Superior temporal gyrus (tissue), 1 donor: Measurements from ENCODE around the gene ACSF3.
"Not testable (repeated sequence)": the region's sequence is repeated elsewhere in the genome, so short reads cannot be mapped to it uniquely, and the experiment has no call there.

ENCODE experiments used
- DNase-seq: peaks from one replicate; pipeline ENCODE4 v3.0.0-alpha.2; 2016; ENCODE audit errors: extremely low spot score

The ACSF3 gene

GRCh38 chr16:89190150-89190958 is 96.7 kb downstream of the ACSF3 start:
- DNase-seq: no peak

DNA sequence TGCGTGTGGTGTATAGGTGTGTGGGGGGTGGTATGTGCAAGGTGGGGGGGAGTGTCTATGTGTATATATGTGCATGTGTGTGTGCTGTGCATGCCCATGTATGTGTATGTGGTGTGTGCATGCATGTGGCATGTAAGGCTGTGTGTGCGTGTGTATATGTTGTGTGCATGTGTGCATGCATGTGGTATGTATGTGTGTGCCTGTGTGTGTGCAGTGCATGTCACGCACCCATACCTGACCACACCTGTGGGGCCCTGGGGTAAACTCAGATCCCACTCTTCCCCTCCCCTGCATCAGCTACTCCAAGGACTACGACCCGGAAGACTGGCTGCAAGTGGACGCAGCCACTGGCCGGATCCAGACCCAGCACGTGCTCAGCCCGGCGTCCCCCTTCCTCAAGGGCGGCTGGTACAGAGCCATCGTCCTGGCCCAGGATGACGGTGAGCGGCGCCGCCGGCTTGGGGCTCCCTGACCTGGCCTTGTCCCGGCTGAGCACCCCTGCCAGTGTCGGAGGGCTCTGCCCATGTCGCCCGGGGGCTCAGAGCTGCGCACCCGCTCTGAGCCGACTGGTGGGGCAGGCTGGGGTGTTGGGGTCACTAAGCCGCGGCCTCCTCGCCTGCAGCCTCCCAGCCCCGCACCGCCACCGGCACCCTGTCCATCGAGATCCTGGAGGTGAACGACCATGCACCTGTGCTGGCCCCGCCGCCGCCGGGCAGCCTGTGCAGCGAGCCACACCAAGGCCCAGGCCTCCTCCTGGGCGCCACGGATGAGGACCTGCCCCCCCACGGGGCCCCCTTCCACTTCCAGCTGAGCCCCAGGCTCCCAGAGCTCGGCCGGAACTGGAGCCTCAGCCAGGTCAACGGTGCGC is 97.6 kb downstream of the ACSF3 start:
- no peak for DNase-seq

DNA sequence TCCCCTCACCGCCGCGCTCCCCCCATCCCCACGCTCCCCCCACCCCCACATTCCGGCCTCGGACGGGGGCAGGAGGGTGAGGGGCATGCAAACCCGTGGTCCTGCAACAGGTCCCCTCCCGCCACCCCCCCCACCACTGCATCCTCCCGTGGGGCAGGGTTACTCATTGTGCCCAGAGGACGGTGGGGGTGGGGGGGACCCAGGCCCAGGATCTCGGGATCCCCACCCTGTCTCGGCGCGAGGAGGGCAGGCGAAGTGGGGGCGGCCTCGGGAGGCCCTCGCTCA is 98.2 kb downstream of the ACSF3 start:
- DNase-seq: no peak

DNA sequence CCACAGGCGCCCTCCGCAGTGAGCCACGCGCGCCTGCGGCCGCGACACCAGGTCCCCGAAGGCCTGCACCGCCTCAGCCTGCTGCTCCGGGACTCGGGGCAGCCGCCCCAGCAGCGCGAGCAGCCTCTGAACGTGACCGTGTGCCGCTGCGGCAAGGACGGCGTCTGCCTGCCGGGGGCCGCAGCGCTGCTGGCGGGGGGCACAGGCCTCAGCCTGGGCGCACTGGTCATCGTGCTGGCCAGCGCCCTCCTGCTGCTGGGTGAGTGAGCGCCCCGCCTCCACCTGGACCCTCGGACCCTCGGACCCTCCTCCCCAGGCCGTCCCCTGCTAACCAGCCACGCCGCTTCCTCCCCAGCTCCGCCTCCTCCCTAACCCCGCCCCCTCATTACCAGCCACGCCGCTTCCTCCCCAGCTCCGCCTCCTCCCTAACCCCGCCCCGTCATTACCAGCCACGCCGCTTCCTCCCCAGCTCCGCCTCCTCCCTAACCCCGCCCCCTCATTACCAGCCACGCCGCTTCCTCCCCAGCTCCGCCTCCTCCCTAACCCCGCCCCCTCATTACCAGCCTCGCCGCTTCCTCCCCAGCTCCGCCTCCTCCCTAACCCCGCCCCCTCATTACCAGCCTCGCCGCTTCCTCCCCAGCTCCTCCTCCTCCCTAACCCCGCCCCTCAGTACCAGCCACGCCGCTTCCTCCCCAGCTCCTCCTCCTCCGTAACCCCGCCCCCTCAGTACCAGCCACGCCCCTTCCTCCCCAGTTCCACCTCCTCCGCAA is 98.7 kb downstream of the ACSF3 start:
- not testable (repeated sequence) for DNase-seq

DNA sequence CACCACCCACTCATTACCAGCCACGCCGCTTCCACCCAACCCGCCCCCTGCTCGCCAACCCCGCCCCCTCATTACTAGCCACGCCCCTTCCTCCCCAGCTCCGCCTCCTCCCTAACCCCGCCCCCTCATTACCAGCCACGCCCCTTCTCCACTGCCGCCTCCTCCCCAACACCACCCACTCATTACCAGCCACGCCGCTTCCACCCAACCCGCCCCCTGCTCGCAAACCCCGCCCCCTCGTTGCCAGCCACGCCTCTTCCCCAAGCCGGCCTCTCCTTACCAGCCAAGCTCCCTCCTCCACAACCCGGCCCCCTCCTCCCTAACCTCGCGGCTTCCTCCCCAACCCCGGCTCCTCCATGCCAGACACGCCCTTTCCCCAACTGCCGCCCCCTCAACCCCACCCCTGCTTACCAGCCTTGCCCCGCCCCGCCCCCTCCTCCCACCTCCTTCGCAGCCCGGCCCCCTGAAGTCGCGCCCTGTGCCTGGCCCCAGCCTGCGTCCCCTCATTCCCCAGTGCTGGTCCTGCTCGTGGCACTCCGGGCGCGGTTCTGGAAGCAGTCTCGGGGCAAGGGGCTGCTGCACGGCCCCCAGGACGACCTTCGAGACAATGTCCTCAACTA is 99.4 kb downstream of the ACSF3 start:
- no peak for DNase-seq

- DNase-seq: no peak
Measured at GRCh38 chr16:89193576-89194293, 100.1 kb downstream of the ACSF3 start.

DNA sequence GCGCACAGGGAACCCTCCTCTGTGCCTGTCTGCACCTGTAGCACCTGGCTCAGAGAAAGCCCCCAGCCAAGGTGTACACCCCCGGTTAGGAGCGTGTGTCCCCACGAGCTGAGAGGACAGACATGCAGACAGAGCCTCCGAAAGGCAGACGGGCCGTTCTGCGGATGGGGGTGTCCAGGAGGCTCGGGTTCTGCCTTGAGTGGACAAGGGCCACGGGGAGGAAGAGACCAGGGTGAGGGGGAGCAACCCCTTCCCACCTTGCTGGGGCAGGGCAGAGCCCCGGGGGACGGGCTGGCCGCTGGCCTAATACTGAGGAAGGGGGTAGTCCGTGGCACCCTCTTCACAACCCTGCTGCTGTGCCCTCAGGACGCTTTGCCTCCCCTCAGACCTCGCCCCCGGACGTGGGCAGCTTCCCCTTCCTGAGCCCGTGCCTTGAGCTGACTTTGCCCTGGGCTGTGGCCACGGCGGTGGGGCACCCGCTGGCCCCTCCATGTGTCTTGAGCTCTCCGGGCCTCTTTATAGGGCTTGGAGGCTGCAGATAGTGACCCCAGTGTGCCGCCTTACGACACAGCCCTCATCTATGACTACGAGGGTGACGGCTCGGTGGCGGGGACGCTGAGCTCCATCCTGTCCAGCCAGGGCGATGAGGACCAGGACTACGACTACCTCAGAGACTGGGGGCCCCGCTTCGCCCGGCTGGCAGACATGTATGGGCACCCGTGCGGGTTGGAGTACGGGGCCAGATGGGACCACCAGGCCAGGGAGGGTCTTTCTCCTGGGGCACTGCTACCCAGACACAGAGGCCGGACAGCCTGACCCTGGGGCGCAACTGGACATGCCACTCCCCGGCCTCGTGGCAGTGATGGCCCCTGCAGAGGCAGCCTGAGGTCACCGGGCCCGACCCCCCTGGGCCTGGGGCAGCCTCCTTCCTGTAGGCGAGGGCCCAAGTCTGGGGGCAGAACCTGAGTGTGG is 101.0 kb downstream of the ACSF3 start:
- DNase-seq: no peak

DNA sequence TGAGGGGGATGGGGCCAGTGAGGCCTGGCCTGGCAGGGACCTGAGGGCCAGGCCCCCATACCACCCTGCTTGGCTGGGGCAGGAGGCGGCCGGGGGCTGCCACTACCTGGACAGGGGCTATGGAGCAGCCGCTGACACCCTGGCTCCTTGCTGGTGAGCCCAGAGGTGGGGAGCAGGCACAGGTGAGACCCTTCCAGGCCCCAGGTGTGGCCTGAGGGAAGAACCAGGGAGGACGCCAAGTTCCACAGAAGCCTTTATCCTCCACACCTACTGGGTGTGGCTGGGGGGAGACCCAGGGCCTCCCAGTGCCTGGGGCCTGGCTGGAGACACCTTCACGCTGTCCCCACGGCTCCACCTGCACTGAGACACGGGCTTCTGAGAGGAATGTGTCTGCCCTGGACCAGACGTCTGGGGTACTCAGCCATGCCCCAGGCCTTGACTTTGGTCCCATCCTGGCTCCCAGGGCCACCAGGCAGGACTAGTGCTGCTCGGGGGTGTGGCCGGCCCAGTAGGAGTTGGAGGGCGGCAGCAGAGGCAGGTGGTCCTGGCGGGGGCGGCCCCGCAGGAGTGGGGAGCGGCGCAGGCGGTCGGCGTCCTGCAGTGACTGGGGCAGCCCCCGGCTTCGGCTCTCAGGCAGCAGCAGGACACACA is 102.0 kb downstream of the ACSF3 start:
- DNase-seq: no peak

DNA sequence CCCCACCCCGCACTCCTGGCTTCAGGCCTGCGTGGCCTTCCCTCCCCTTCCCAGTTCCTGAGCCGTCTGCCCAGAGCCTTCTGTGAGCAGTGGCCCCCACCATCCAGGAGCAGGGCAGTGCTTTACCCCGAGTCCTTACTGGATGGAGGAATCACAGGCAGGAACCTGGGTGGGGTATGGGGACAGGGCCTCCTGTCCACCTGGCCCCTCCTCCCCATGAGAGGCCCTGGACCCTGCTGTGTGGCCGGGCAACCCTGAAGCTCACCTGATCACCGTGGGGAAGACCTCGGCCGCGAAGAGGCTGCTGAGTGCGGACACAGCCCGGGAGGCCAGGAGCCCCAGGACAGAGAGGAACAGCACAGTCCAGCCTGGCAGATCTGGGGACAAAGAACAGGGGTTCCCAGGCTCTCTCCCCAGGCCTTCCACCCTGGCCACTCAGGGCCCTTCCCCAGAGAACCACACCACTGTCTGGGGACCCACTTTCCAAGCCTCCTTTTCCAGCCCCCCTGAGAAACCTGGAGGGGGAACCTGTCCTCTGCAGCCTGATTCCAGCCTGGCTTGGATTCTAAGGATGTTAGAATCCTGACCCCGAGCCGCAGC is 103.5 kb downstream of the ACSF3 start:
- DNase-seq: no peak

DNA sequence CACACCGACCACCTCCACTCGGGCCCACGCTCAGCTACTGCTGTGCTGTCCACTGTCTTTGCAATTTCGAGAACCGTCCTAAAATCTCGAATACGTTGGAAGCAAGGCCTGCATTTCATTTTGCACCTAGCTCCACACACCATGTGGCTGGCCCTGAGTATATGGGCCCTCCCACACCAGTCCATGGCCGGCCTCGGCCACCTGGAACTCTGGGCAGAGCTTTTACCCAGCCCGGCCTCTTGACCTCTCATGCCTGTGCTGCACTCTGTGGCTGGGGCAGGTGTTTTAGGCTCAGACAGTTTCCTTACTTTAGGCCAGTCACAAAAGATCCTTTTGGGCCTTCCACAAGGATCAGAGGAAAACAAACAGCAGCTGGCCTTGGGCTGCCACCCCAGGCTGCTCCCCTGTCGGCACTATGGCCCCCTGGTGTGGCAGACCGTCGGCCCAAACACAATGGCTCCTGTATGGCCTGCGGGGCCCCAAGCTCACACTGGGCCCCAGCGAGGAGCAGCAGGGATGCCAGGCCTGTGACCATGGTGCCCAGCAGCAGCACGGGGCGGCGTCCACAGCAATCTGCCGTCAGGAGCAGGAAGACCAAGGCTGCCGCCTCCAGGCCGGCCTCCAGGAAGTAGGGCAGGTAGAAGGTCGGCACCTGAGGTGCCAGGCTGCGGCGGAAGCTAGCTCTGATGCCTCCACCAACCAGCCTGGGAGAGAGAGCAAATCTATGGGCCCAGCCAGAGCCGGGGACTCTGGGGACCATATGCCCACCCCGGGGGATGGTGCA is 104.2 kb downstream of the ACSF3 start:
- DNase-seq: no peak

DNA sequence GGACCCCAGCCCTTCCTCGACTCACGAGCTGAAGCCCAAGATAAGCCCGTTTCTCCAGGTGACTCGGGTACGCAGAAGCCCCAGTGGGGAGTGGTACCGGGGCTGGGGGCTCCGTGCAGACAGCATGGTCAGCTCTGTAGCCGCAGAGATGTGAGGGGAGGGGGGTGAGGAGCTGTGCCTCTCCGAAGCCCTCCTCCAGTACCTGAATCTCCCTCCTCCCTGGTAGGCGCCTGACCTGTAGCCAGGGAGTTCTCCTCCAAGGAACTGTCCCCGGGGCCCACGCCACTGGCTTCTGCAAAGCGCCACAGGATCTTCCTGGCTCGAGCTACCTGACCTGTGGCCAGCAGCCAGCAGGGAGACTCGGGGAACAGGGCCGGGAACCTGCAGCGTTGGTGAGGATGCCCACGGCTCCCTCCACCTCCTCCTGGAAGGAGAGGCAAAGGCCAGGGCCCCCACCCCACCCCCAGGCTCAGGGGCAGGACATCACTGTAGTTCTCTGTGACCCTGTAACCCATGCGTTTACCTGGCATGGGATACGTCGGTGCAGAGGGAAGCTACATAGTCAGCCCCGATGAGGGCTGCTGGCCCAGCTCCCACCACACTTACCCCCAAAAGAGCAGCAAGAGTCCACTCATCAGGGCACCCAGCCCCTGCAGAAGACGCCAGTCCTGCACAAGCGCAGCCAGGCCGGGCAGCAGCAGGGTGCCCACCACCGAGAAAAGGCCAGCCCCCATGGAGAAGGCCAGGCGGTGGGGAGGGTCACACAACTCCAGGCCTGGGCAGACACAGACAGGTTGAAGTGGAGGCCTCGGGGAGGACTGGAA is 105.0 kb downstream of the ACSF3 start:
- DNase-seq: no peak

- no peak for DNase-seq
Measured at GRCh38 chr16:89199241-89200123, 105.8 kb downstream of the ACSF3 start.

DNA sequence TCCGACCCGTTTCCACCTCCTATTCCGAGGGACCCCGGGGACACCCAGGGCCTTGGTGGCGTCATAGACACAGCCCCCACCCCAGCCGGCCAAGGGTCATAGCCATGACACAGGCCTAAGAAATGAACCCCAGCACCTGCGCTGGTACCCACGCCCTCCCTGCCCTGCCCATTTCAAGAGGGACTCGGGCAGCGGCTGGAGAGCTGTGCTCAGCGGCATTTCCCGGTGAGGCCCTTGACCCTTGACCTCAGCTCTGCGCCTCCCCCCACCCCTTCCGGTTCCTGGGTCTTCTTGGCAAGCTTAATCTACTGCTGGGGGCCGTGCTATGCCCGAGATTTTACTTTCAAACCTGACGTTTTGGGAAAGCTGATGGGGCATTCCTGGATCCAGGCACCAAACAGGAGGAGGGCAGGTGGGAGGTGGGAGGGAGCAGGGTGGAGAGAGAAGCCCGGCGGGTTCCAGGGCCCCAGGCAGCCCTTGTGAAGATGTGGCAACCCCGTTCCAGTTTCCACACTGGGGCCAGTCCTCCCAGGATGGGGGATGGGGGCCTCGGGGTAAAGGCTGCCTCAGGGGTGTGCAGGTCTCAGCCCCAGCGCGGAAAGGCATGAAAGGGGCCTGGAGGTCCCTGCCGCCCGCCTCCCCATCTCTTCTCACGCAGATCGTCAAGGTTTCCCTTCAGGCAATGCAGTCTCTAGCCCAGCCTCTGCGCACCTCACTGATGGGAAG is 106.6 kb downstream of the ACSF3 start, which contains the start of gene SLC22A31:
Gene SLC22A31, minus strand, starts transcription at position 414 of the 726 bp plus-strand sequence. Its CDS starts 36 bp downstream, at position 378.
- no peak for DNase-seq

- no peak for DNase-seq
Measured at GRCh38 chr16:89200850-89201411, 107.3 kb downstream of the ACSF3 start.
